Mesendoderm (in vitro differentiated cells): ENCODE results near the gene AP2A2.

ENCODE experiments used
- DNase-seq: peaks from one replicate; pipeline ENCODE4 v3.0.0; 2013
- H2AK5ac ChIP-seq: 2 replicates; pipeline ENCODE4 v1.6.1; 2013; ENCODE audit warnings: low read length, inconsistent platforms
- H2BK120ac ChIP-seq: 2 replicates; pipeline ENCODE4 v1.6.1; 2013; ENCODE audit warnings: low read depth, mild to moderate bottlenecking, low read length, moderate library complexity, mixed read lengths
- H2BK15ac ChIP-seq: replicated peaks from 2 replicates; pipeline ENCODE4 v1.6.1; 2013; ENCODE audit warnings: low read depth, mild to moderate bottlenecking, moderate library complexity
- H2BK5ac ChIP-seq: 2 replicates; pipeline ENCODE4 v1.6.1; 2013; ENCODE audit warnings: low read length, inconsistent platforms
- H3K18ac ChIP-seq: 2 replicates; pipeline ENCODE4 v1.6.1; 2013; ENCODE audit warnings: mild to moderate bottlenecking, low read length, mixed read lengths
- H3K23ac ChIP-seq: one replicate; pipeline ENCODE4 v1.6.1; 2013; ENCODE audit warnings: low read length
- H3K27ac ChIP-seq: 2 replicates; pipeline ENCODE4 v1.5.1; 2013; ENCODE audit warnings: low read depth, mild to moderate bottlenecking, inconsistent platforms, low read length, moderate library complexity
- H3K27me3 ChIP-seq: 2 replicates; pipeline ENCODE4 v1.6.1; 2013; ENCODE audit warnings: low read length, control low read depth, mild to moderate bottlenecking, inconsistent platforms; ENCODE audit not compliant: insufficient read depth, poor library complexity
- H3K36me3 ChIP-seq: 2 replicates; pipeline ENCODE4 v1.6.1; 2013; ENCODE audit warnings: low read length, inconsistent platforms; ENCODE audit not compliant: control insufficient read depth, insufficient read depth
- H3K4ac ChIP-seq: one replicate; pipeline ENCODE4 v1.6.1; 2013; ENCODE audit warnings: low read depth, mild to moderate bottlenecking, low read length, moderate library complexity
- H3K4me1 ChIP-seq: 2 replicates; pipeline ENCODE4 v1.6.1; 2013; ENCODE audit warnings: low read depth, low read length, inconsistent platforms; ENCODE audit not compliant: control insufficient read depth
- H3K4me2 ChIP-seq: 2 replicates; pipeline ENCODE4 v1.6.1; 2013; ENCODE audit warnings: low read length
- H3K4me3 ChIP-seq: 2 replicates; pipeline ENCODE4 v1.5.1; 2013; ENCODE audit warnings: mild to moderate bottlenecking, low read length
- H3K56ac ChIP-seq: one replicate; pipeline ENCODE4 v1.6.1; 2013; ENCODE audit warnings: low read length
- H3K79me1 ChIP-seq: 2 replicates; pipeline ENCODE4 v1.6.1; 2013; ENCODE audit warnings: low read length, inconsistent platforms
- H3K79me2 ChIP-seq: 2 replicates; pipeline ENCODE4 v1.6.1; 2013; ENCODE audit warnings: mild to moderate bottlenecking, low read length; ENCODE audit not compliant: control insufficient read depth, insufficient read depth
- H3K9ac ChIP-seq: 2 replicates; pipeline ENCODE4 v1.6.1; 2013; ENCODE audit warnings: low read length, inconsistent platforms
- H4K5ac ChIP-seq: one replicate; pipeline ENCODE4 v1.6.1; 2013; ENCODE audit warnings: low read length
- H4K8ac ChIP-seq: one replicate; pipeline ENCODE4 v1.6.1; 2013; ENCODE audit warnings: low read depth, mild to moderate bottlenecking, control low read depth, low read length, moderate library complexity
- WGBS: extraction: QIAGEN DNeasy Blood & Tissue Kit; methylation state at CpG from one replicate; pipeline ENCODE4 v1.1.7; 2013; ENCODE audit warnings: low lambda C conversion rate, missing lambda C conversion rate; ENCODE audit not compliant: insufficient coverage; ENCODE audit errors: extremely low coverage; 5-methylcytosine and 5-hydroxymethylcytosine counted together

The AP2A2 gene

DNA sequence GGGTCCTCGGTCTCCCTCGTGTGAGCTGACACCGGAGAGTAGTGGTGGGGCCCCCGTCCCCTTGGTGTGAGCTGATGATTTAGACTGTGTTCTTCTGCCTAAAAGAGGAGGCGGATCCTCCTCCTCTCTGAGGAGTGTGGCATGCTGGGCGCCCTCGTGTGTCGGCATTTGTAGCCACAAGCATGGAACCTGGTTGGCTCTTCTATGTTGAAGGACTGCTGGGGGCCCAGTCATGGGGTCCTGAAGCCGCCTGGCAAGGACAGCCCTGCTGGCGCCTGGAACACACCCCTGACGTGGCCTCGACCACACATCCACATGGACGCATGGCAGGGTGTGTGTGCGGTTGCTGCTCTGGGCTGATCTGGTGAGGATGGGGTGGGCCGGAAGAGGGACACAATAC lies 50.2 kb downstream of the AP2A2 start:
- H2BK5ac ChIP-seq: no peak overlapping the region
- DNase-seq: peak; percentile 85
- no peak overlapping the region for H4K8ac ChIP-seq
- no peak overlapping the region for H3K27ac ChIP-seq
- H3K4ac ChIP-seq: no peak overlapping the region
- H3K4me3 ChIP-seq: no peak overlapping the region
- H3K4me2 ChIP-seq: no peak overlapping the region
- no peak overlapping the region for H3K56ac ChIP-seq
- no peak overlapping the region for H2BK120ac ChIP-seq
- peaks cover 2% of the 10 kb centered on the region for H3K79me1 ChIP-seq
- WGBS: no CpG with 5 or more reads among the region's 15 CpGs
- no peak overlapping the region for H2BK15ac ChIP-seq
- H3K18ac ChIP-seq: no peak overlapping the region
- H3K36me3 ChIP-seq: peaks cover 4% of the 10 kb centered on the region
- no peaks in the 10 kb centered on the region for H3K79me2 ChIP-seq
- H3K27me3 ChIP-seq: no peaks in the 10 kb centered on the region
- no peak overlapping the region for H3K23ac ChIP-seq
- H3K9ac ChIP-seq: no peak overlapping the region
- H4K5ac ChIP-seq: no peak overlapping the region
- H3K4me1 ChIP-seq: no peaks in the 10 kb centered on the region
- H2AK5ac ChIP-seq: no peak overlapping the region

DNA sequence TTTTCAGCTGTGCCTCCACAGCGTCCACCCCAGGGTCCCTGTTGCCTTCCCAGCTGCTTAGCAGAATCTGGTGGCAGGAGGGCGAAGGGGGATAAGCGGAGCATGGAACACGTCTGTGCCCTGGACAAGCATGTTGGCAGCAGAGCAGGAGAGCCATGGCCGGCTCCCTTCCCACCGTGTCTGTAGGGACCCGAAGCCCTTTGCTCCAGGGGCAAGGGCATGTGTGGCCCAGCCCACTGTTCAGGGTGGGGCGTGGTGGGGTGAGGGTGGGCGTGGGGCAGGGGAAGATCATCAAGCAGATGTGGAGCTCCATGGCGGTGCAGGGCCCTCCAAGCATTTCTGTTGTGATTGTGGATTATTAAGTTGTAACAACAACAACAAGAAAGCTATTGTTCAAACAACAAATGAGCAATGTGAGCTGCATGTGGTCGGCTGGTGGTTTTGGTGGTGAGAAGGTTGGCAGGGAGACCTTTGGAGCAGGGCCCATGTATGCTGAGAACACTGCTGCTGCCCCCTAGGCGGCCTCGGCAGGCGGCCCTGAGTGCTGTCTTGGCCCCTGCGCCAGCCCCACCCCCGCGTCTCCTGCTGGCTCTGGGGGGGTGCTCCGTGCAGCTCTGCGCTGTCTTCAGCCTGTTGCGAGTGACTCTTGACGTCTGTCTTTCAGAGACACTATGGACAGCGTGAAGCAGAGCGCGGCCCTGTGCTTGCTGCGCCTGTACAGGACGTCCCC lies 50.9 kb downstream of the AP2A2 start:
- Histone ChIP-seq H3K4ac (no peak overlapping the region), H3K18ac (no peak overlapping the region), H3K79me1 (peaks cover 2% of the 10 kb centered on the region), H3K27me3 (no peaks in the 10 kb centered on the region), H3K79me2 (no peaks in the 10 kb centered on the region), H3K4me3 (no peak overlapping the region), H3K23ac (no peak overlapping the region), H4K8ac (no peak overlapping the region), H3K56ac (no peak overlapping the region), H3K27ac (no peak overlapping the region), H2AK5ac (no peak overlapping the region), H2BK5ac (no peak overlapping the region), H4K5ac (no peak overlapping the region), H3K4me2 (no peak overlapping the region), H3K9ac (no peak overlapping the region), H2BK120ac (no peak overlapping the region), H3K36me3 (peaks cover 7% of the 10 kb centered on the region), H2BK15ac (no peak overlapping the region), H3K4me1 (no peaks in the 10 kb centered on the region)
- no CpG with 5 or more reads among the region's 26 CpGs for WGBS
- DNase-seq: no peak

DNA sequence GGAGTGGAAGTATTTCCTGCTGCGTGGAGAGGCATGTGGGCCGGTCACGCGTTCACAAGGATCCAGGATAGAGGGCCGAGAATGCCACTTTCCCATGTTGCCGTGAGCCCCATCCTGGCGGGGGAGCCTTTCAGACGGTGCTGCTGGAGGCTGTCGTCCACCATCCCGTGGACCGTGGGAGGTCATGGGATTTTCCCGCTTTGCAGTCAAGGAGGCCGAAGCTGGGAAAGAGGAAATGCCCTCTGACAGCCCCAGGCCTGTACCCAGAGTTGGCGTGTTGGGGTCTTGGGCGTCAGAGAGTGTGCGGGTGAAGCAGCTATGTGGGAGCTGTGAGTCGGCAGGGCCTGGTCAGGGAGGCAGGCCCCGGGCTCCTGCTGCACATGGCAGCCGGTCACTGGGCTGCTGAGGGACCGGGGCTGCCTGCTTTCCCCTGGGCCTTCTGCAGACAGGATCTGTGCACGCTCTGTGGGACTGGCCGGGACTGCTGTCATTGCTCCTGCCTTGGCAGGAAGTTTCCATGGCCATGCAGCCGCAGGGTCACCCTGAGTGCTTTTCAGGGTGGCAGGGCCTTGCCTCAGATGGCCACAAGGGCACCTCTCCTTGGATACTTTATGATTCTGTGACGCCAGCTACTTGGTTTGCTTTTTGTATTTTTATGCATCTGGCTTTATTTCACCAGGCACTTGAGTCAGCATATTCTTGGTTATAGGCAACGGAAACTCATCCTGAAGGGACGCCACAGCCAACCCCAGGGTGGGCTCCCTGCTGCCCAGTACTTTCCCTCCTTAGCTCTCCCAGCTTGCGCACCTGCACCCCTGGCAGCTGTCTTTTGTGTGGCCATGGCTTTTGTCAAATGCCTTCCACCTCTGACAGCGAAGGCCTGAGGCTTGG lies 52.4 kb downstream of the AP2A2 start:
- H3K4me3 ChIP-seq: no peak overlapping the region
- no peak overlapping the region for H4K5ac ChIP-seq
- H3K4ac ChIP-seq: no peak overlapping the region
- H3K79me1 ChIP-seq: peaks cover 2% of the 10 kb centered on the region
- H3K9ac ChIP-seq: no peak overlapping the region
- no peak for DNase-seq
- H3K27me3 ChIP-seq: no peaks in the 10 kb centered on the region
- no peak overlapping the region for H3K18ac ChIP-seq
- peaks cover 9% of the 10 kb centered on the region for H3K36me3 ChIP-seq
- H3K4me1 ChIP-seq: no peaks in the 10 kb centered on the region
- H3K79me2 ChIP-seq: no peaks in the 10 kb centered on the region
- no peak overlapping the region for H2AK5ac ChIP-seq
- no peak overlapping the region for H3K23ac ChIP-seq
- no peak overlapping the region for H2BK15ac ChIP-seq
- no CpG with 5 or more reads among the region's 28 CpGs for WGBS
- no peak overlapping the region for H2BK120ac ChIP-seq
- no peak overlapping the region for H4K8ac ChIP-seq
- no peak overlapping the region for H3K56ac ChIP-seq
- no peak overlapping the region for H2BK5ac ChIP-seq
- no peak overlapping the region for H3K27ac ChIP-seq
- H3K4me2 ChIP-seq: no peak overlapping the region

DNA sequence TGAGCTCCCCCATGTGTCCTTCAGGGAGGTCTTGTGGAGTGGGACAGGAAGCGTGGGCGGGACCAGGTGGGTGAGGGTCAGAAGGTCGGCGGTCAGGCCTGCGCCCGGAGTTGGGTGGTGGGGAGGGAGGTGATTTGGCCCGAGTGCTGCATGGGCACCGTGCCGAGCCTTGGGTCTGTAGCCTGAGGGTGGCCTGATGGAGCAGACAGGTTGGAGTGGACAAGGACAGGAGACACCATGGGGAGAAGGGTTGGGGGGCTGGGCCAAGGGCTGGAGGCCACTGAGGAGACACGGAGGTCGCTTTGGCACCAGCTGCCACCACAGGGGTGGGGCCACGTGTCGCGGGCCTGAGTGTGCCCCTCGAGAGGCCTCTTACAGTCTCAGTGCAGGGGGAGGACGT lies 53.1 kb downstream of the AP2A2 start:
- peaks cover 9% of the 10 kb centered on the region for H3K36me3 ChIP-seq

DNA sequence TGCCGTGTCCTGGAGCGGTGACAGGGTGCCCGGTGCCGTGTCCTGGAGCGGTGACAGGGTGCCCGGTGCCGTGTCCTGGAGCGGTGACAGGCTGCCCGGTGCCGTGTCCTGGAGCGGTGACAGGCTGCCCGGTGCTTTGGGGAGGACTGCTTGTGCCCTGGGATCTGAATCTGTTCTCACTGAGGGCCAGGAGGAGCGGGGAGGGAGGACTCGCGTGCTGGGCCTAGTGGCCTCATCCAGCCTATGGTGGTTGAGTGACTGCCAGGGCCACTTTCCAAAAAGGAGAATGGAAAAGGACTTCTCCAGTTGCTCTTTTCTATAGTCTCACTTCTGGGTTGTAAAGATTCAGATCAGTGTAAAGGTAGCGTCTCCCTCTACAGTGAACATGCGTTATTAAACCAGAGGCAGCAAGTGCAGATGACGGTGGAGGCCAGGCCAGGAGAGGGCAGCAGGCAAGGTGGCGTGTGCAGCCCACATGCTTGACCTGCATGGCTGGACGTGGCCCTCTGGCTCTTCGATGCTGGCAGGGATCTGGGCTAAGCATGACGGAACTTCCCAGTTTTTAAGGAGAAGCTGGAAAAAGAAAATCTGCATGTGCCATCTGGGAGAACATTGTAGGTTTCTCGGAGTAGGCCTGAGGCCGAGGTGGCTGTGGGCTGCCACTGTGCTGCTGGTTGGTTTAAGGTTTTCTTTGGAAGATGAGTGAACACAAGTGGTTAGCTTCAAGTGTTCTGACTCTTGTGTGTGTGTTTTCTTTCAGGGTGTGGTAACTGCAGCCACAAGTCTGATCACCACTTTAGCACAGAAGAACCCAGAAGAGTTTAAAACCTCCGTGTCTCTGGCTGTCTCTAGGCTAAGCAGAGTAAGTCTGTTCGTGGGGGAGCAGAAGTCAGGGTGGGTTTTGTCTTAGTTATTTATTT lies 55.0 kb downstream of the AP2A2 start:
- H4K8ac ChIP-seq: no peak overlapping the region
- H3K36me3 ChIP-seq: peaks cover 9% of the 10 kb centered on the region
- no peak overlapping the region for H3K9ac ChIP-seq
- no peak overlapping the region for H2BK120ac ChIP-seq
- H3K4ac ChIP-seq: no peak overlapping the region
- no peak overlapping the region for H4K5ac ChIP-seq
- no peaks in the 10 kb centered on the region for H3K79me2 ChIP-seq
- no peak overlapping the region for H2AK5ac ChIP-seq
- H3K4me2 ChIP-seq: no peak overlapping the region
- H3K56ac ChIP-seq: no peak overlapping the region
- no peak overlapping the region for H3K23ac ChIP-seq
- H3K4me1 ChIP-seq: no peaks in the 10 kb centered on the region
- H2BK15ac ChIP-seq: no peak overlapping the region
- no peak overlapping the region for H3K18ac ChIP-seq
- no peak overlapping the region for H3K4me3 ChIP-seq
- H3K27me3 ChIP-seq: no peaks in the 10 kb centered on the region
- no peak overlapping the region for H2BK5ac ChIP-seq
- H3K79me1 ChIP-seq: peaks cover 2% of the 10 kb centered on the region
- no CpG with 5 or more reads among the region's 26 CpGs for WGBS
- no peak overlapping the region for H3K27ac ChIP-seq
- no peak for DNase-seq

More for the DNA sequence above, 53.1 kb downstream of the AP2A2 start:
- Histone ChIP-seq H3K18ac (no peak overlapping the region), H4K5ac (no peak overlapping the region), H3K4me3 (no peak overlapping the region), H3K27ac (no peak overlapping the region), H4K8ac (no peak overlapping the region), H2BK120ac (no peak overlapping the region), H3K4me1 (no peaks in the 10 kb centered on the region), H3K9ac (no peak overlapping the region), H2AK5ac (no peak overlapping the region), H3K56ac (no peak overlapping the region), H3K4ac (no peak overlapping the region), H3K79me1 (peaks cover 2% of the 10 kb centered on the region), H3K4me2 (no peak overlapping the region), H2BK5ac (no peak overlapping the region), H2BK15ac (no peak overlapping the region), H3K23ac (no peak overlapping the region), H3K27me3 (no peaks in the 10 kb centered on the region), H3K79me2 (no peaks in the 10 kb centered on the region)
- WGBS: no CpG with 5 or more reads among the region's 16 CpGs
- no peak for DNase-seq
